HK-2 (cell line): Measurements from ENCODE around the gene NLRP12.
"Not testable (repeated sequence)": the region's sequence is repeated elsewhere in the genome, so short reads cannot be mapped to it uniquely, and the experiment has no call there.

Source experiments
- DNase-seq: peaks from one replicate; pipeline ENCODE4 v3.0.0-alpha.2; 2018; ENCODE audit not compliant: unreplicated experiment

The NLRP12 gene

GRCh38 chr19:53832861-53833260 is 8.7 kb upstream of the NLRP12 start:
- DNase-seq, result not testable (repeated sequence)

- DNase-seq, result no peak
Measured at GRCh38 chr19:53828531-53828930, 4.4 kb upstream of the NLRP12 start.

GRCh38 chr19:53826876-53827275 is 2.8 kb upstream of the NLRP12 start:
- no peak for DNase-seq

GRCh38 chr19:53823380-53824120 is 564 bp downstream of the NLRP12 start:
- DNase-seq, result no peak

- DNase-seq, result no peak
Measured at GRCh38 chr19:53819861-53820260, 4.3 kb downstream of the NLRP12 start.

- no peak for DNase-seq
Measured at GRCh38 chr19:53818756-53819155, 5.4 kb downstream of the NLRP12 start.

GRCh38 chr19:53813996-53814395 is 10.1 kb downstream of the NLRP12 start:
- DNase-seq, result no peak

- DNase-seq, result no peak
Measured at GRCh38 chr19:53812335-53812734, 11.8 kb downstream of the NLRP12 start.

- no peak for DNase-seq
Measured at GRCh38 chr19:53810891-53811290, 13.2 kb downstream of the NLRP12 start.

- DNase-seq, result no peak
Measured at GRCh38 chr19:53810187-53810546, 13.9 kb downstream of the NLRP12 start.

GRCh38 chr19:53809518-53810186 is 14.5 kb downstream of the NLRP12 start:
- no peak for DNase-seq

GRCh38 chr19:53808710-53809125 is 15.4 kb downstream of the NLRP12 start:
- no peak for DNase-seq

- DNase-seq, result no peak
Measured at GRCh38 chr19:53801257-53801656, 22.9 kb downstream of the NLRP12 start.

- DNase-seq, result no peak
Measured at GRCh38 chr19:53795019-53795418, 29.1 kb downstream of the NLRP12 start.

GRCh38 chr19:53792721-53793433 is 31.2 kb downstream of the NLRP12 start:
- peak; percentile 81 for DNase-seq

- no peak for DNase-seq
Measured at GRCh38 chr19:53789708-53790678, 34.1 kb downstream of the NLRP12 start.

GRCh38 chr19:53787266-53787665 is 36.8 kb downstream of the NLRP12 start:
- no peak for DNase-seq

- DNase-seq, result no peak
Measured at GRCh38 chr19:53786744-53787143, 37.4 kb downstream of the NLRP12 start.

- DNase-seq, result no peak
Measured at GRCh38 chr19:53785196-53785889, 38.8 kb downstream of the NLRP12 start.

GRCh38 chr19:53782698-53783097 is 41.4 kb downstream of the NLRP12 start:
- no peak for DNase-seq

- DNase-seq, result not testable (repeated sequence)
Measured at GRCh38 chr19:53781332-53781731, 42.8 kb downstream of the NLRP12 start.
